Endothelial cell of umbilical vein (primary cell): ENCODE results near the gene TUFM. TPM values are rescaled to one million over a fixed set of nuclear protein-coding genes. Genes with fewer than 3 reads are reported as not detected.

ENCODE experiments used
- BruUV-seq: library from RNA; stranded (reverse); fragments of 400-500 nt; replicated peaks from 2 replicates; lab custom pipeline; 2021; lab: Mats Ljungman, UMichigan
- CTCF ChIA-PET: fragments of 300-600, 350-600 bp; sonication (Branson Sonifier 250); formaldehyde crosslinking; loops from one replicate; lab custom pipeline; 2021; ENCODE audit warnings: antibody characterized with exemption, inconsistent platforms; lab: Charles Lee
- POLR2A ChIA-PET: fragments of 300-600, 350-600 bp; sonication (Branson Sonifier 250); formaldehyde crosslinking; loops from one replicate; lab custom pipeline; 2021; ENCODE audit warnings: antibody characterized with exemption, inconsistent platforms; lab: Charles Lee
- DNase-seq: peaks from one replicate; pipeline ENCODE4 v3.0.0-alpha.2; 2011; ENCODE audit warnings: low read depth, low spot score
- FAIRE-seq: peaks from 2 replicates; lab custom pipeline; 2011; peaks lifted over from hg19 to GRCh38; lab: Jason Lieb, UNC
- H2AFZ ChIP-seq: 2 replicates; pipeline ENCODE4 v1.6.0; 2012; ENCODE audit warnings: low read depth, low read length, control low read depth, inconsistent platforms
- H3K27ac ChIP-seq: 2 replicates; pipeline ENCODE4 v1.5.1; 2011; ENCODE audit warnings: low read depth, mild to moderate bottlenecking, control low read depth, low read length, moderate library complexity; ENCODE audit not compliant: insufficient read depth
- H3K27me3 ChIP-seq, 2 experiments: 2 replicates each; pipeline versions ENCODE4 v1.6.0 to v1.6.1; 2011; ENCODE audit warnings: low read length in 2 of 2, mixed read lengths in 1 of 2; ENCODE audit not compliant: control insufficient read depth in 2 of 2, insufficient read depth in 2 of 2
- H3K36me3 ChIP-seq, 2 experiments: 2 replicates in 1 of 2; 3 replicates in 1 of 2; pipeline ENCODE4 v1.5.1; 2011; ENCODE audit warnings: low read length in 2 of 2, mild to moderate bottlenecking in 1 of 2, moderate library complexity in 1 of 2; ENCODE audit not compliant: control insufficient read depth in 2 of 2, insufficient read depth in 2 of 2; ENCODE audit errors: extremely low read depth in 1 of 2
- H3K4me1 ChIP-seq: 3 replicates; pipeline ENCODE4 v1.5.1; 2011; ENCODE audit warnings: mild to moderate bottlenecking, low read length; ENCODE audit not compliant: control insufficient read depth, insufficient read depth; ENCODE audit errors: extremely low read depth
- H3K4me2 ChIP-seq: 2 replicates; pipeline ENCODE4 v1.6.1; 2011; ENCODE audit warnings: low read length, control low read depth, mixed read lengths; ENCODE audit not compliant: insufficient read depth
- H3K4me3 ChIP-seq, 3 experiments: fragments of 200-600 bp in 1 of 3; sonication (generic), shearing (Covaris generic) in 1 of 3; replicated peaks in 1 of 3; 2 replicates each; pipeline ENCODE4 v1.5.1; 2011 to 2016; ENCODE audit warnings: control low read depth in 3 of 3, low read length in 3 of 3, mild to moderate bottlenecking in 2 of 3, inconsistent platforms in 1 of 3, low read depth in 1 of 3, moderate library complexity in 1 of 3; ENCODE audit not compliant: insufficient read depth in 1 of 3
- H3K79me2 ChIP-seq: 2 replicates; pipeline ENCODE4 v1.6.0; 2012; ENCODE audit warnings: low read length, inconsistent platforms; ENCODE audit not compliant: control insufficient read depth, insufficient read depth
- H3K9ac ChIP-seq: replicated peaks from 2 replicates; pipeline ENCODE3; 2011; ENCODE audit warnings: low read length, control low read depth; ENCODE audit not compliant: insufficient read depth; ENCODE audit errors: extremely low read depth
- H3K9me1 ChIP-seq: replicated peaks from 3 replicates; pipeline ENCODE4 v1.6.0; 2011; ENCODE audit warnings: mild to moderate bottlenecking, low read length; ENCODE audit not compliant: control insufficient read depth, insufficient read depth; ENCODE audit errors: extremely low read depth
- H3K9me3 ChIP-seq: replicated peaks from 2 replicates; pipeline ENCODE4 v1.5.1; 2012; ENCODE audit warnings: low read length, inconsistent platforms; ENCODE audit not compliant: control insufficient read depth, insufficient read depth
- H4K20me1 ChIP-seq: replicated peaks from 2 replicates; pipeline ENCODE3; 2011; ENCODE audit warnings: mild to moderate bottlenecking, low read length; ENCODE audit not compliant: control insufficient read depth, insufficient read depth; ENCODE audit errors: extremely low read depth
- EZH2 ChIP-seq: IDR thresholded peaks from 2 replicates; pipeline ENCODE4 v1.6.1; 2012; ENCODE audit warnings: borderline replicate concordance, low read depth, mild to moderate bottlenecking, moderate library complexity, low read length, inconsistent platforms; ENCODE audit not compliant: severe bottlenecking
- FOS ChIP-seq: IDR thresholded peaks from 2 replicates; pipeline ENCODE4 v1.6.1; 2011; ENCODE audit warnings: mild to moderate bottlenecking, low read length, moderate library complexity, borderline replicate concordance; ENCODE audit not compliant: insufficient read depth
- GATA2 ChIP-seq: IDR thresholded peaks from 2 replicates; pipeline ENCODE4 v1.7.0; 2011; ENCODE audit warnings: low read depth, mild to moderate bottlenecking, moderate library complexity, mixed read lengths, low read length; ENCODE audit not compliant: insufficient read length, insufficient read depth
- JUN ChIP-seq: IDR thresholded peaks from 2 replicates; pipeline ENCODE4 v1.6.1; 2011; ENCODE audit warnings: borderline replicate concordance, low read depth; ENCODE audit not compliant: insufficient read length, insufficient read depth
- MYC ChIP-seq: IDR thresholded peaks from one replicate; pipeline ENCODE4 v1.6.1; 2011; ENCODE audit warnings: mild to moderate bottlenecking, low read depth, low read length
- POLR2A ChIP-seq: IDR thresholded peaks from 2 replicates; pipeline ENCODE4 v1.6.1; 2012; ENCODE audit warnings: low read depth, mild to moderate bottlenecking, control low read depth, low read length
- POLR2AphosphoS5 ChIP-seq: IDR thresholded peaks from 2 replicates; pipeline ENCODE4 v1.6.1; 2012; ENCODE audit warnings: low read depth, mild to moderate bottlenecking, control low read depth, low read length, moderate library complexity; ENCODE audit not compliant: insufficient read depth
- dilution Hi-C: fragments of 300-500 bp; cut with MboI; formaldehyde crosslinking; loops from one replicate; pipeline ENCODE4 v1.15.0; 2019; ENCODE audit warnings: low sequenced_read_pairs; ENCODE audit not compliant: extremely low pct_ligation_motif_present
- intact Hi-C: fragments of 100-400 bp; cut with micrococcal nuclease; formaldehyde crosslinking; loops from one replicate; pipeline ENCODE4 v1.10.0; 2022
- polyA plus RNA-seq, 4 experiments: library from polyadenylated mRNA; depleted of rRNA in 3 of 4; stranded (reverse) in 3 of 4; unstranded in 1 of 4; fragments of >200 nt; gene quantifications; 2 replicates each; pipeline versions ENCODE4 v1.2.1 to v1.2.3, GENCODE V29; 2011 to 2012; ENCODE audit warnings: missing spikeins in 1 of 4
- total RNA-seq: library from RNA; stranded (reverse); gene quantifications from 2 replicates; pipeline ENCODE4 v1.2.3, GENCODE V29; 2021
- TF ChIP-seq, protein P1 (sequence below): IDR thresholded peaks from 2 replicates; pipeline ENCODE4 v1.6.1; 2011; ENCODE audit not compliant: insufficient read depth, insufficient read length
- TF ChIP-seq, protein P2 (sequence below), 2 donors: IDR thresholded peaks; 1 replicate in 1 of 2; 2 replicates in 1 of 2; pipeline ENCODE4 v1.5.1; 2011; ENCODE audit warnings: low read length in 2 of 2, mild to moderate bottlenecking in 2 of 2, moderate library complexity in 2 of 2, control low read depth in 1 of 2, inconsistent platforms in 1 of 2, low read depth in 1 of 2; ENCODE audit not compliant: insufficient read depth in 1 of 2; ENCODE audit errors: extremely low read depth in 1 of 2

The TUFM gene
- total and polyA plus RNA-seq, 2 donors (not counting 3 experiments of a cell fraction or from before 2014, with no cell fraction given) = 186 to 227 TPM

DNA sequence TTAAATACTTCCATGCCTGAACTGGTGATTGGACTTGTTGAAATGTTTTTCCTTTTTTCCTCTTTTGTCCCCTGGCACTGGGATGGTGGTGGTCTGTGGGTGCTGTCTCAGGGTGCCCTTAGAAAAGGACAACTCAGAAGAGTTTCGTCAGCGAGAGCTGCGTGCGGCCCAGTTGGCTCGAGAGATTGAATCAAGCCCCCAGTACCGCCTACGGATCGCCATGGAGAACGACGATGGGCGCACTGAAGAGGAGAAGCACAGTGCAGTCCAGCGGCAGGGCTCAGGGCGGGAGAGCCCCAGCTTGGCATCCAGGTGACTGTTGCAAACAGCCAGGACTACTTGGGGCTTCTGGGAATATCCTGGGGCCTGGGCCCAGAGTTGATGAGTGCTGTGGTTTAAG, 16.4 kb downstream of the TUFM start:
- Histone ChIP-seq H3K4me1 (peaks cover 9% of the 10 kb centered on the region), H4K20me1 (no peaks in the 10 kb centered on the region), H3K27me3 (no peaks in the 10 kb centered on the region), H3K36me3 (peaks cover 57 to 65% of the 10 kb centered on the region in 2 experiments), H3K4me3 (no peak overlapping the region), H3K9me1 (no peaks in the 10 kb centered on the region), H3K27ac (no peak overlapping the region), H2AFZ (no peak overlapping the region), H3K9ac (no peak overlapping the region), H3K9me3 (no peaks in the 10 kb centered on the region), H3K79me2 (peaks cover 50% of the 10 kb centered on the region), H3K4me2 (no peak overlapping the region)
- DNase-seq (no peak), FAIRE-seq (no peak)
- POLR2A ChIA-PET = interaction anchor here (0.6 kb wide), 1 partner anchor 15 kb away, joined by 3 read pairs; no protein-coding TSS in a partner anchor
- TF ChIP-seq JUN = no peak
- no peak for TF ChIP-seq POLR2AphosphoS5
- TF ChIP-seq MYC = no peak
- TF ChIP-seq GATA2 = no peak
- TF ChIP-seq, protein P1, sequence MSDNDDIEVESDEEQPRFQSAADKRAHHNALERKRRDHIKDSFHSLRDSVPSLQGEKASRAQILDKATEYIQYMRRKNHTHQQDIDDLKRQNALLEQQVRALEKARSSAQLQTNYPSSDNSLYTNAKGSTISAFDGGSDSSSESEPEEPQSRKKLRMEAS = no peak
- TF ChIP-seq, protein P2, sequence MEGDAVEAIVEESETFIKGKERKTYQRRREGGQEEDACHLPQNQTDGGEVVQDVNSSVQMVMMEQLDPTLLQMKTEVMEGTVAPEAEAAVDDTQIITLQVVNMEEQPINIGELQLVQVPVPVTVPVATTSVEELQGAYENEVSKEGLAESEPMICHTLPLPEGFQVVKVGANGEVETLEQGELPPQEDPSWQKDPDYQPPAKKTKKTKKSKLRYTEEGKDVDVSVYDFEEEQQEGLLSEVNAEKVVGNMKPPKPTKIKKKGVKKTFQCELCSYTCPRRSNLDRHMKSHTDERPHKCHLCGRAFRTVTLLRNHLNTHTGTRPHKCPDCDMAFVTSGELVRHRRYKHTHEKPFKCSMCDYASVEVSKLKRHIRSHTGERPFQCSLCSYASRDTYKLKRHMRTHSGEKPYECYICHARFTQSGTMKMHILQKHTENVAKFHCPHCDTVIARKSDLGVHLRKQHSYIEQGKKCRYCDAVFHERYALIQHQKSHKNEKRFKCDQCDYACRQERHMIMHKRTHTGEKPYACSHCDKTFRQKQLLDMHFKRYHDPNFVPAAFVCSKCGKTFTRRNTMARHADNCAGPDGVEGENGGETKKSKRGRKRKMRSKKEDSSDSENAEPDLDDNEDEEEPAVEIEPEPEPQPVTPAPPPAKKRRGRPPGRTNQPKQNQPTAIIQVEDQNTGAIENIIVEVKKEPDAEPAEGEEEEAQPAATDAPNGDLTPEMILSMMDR (IDR thresholded peaks at IDR 0.05; ENCODE audit: extremely low read depth in 1 of 2, insufficient read depth in 1 of 2, low read depth in 1 of 2, low read length in 2 of 2) = no peak
- TF ChIP-seq FOS = no peak
- TF ChIP-seq EZH2 = no peak
- no peak for TF ChIP-seq POLR2A
- CTCF ChIA-PET = no interaction called here
- no TSS peak for BruUV-seq
- dilution Hi-C loops (no loop called here), intact Hi-C loops (no loop called here)
